ENCODE results near the gene EXD1.
"Not testable (repeated sequence)": the region's sequence is repeated elsewhere in the genome, so short reads cannot be mapped to it uniquely, and the experiment has no call there.

EXD1 gene

DNA sequence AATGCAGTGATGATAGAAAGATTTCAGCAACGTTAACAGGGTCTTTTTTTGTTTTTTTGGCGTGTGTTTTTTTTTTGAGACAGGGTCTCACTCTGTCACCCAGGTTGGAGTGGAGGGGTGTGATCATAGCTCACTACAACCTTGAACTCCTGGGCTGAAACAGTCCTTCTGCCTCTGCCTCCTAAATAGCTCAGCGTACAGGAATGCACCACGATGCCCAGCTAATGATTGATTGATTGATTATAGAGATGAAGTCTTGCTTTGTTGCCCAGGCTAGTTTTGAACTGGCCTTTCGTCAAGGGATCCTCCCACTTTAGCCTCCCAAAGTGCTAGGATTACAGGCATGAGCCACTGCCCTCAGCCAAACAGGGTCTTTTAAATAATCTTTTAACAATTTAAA lies 7.5 kb upstream of the EXD1 start:
- no peak overlapping the region for H2BK120ac ChIP-seq (ENCODE audit: low read depth, low read length)
- no peak overlapping the region for H3K23ac ChIP-seq (ENCODE audit: low read depth, low read length, poor library complexity)
- H3K4me3 ChIP-seq (ENCODE audit: low read length in 2 of 2), result no peak overlapping the region
- H2BK15ac ChIP-seq (ENCODE audit: low read length), result no peak overlapping the region
- no peak overlapping the region for H2AFZ ChIP-seq (ENCODE audit: low read length)
- no peaks in the 10 kb centered on the region for H3K27me3 ChIP-seq (ENCODE audit: control insufficient read depth in 3 of 3, insufficient read depth in 3 of 3, low read depth in 1 of 3, low read length in 3 of 3)
- no peaks in the 10 kb centered on the region for H3K4me1 ChIP-seq (ENCODE audit: control insufficient read depth in 2 of 2, insufficient read depth in 1 of 2, low read depth in 1 of 2, low read length in 2 of 2)
- H4K8ac ChIP-seq (ENCODE audit: low read depth, low read length), result no peak overlapping the region
- no peak overlapping the region for H2BK12ac ChIP-seq (ENCODE audit: low read length)
- no peaks in the 10 kb centered on the region for H3K79me1 ChIP-seq (ENCODE audit: low read depth, low read length)
- peaks cover 2 to 8% of the 10 kb centered on the region in 2 donors for H3K36me3 ChIP-seq (replicated peaks in 1 of 2; ENCODE audit: control insufficient read depth in 2 of 2, insufficient read depth in 2 of 2, low read length in 2 of 2)
- no peak overlapping the region for H3K4me2 ChIP-seq (ENCODE audit: insufficient read depth, low read length, poor library complexity, severe bottlenecking)
- no peak overlapping the region for H3K18ac ChIP-seq (ENCODE audit: low read length)
- H4K91ac ChIP-seq (ENCODE audit: low read depth, low read length, poor library complexity), result no peak overlapping the region
- H3K14ac ChIP-seq (ENCODE audit: low read length), result no peak overlapping the region
- H3K4ac ChIP-seq (ENCODE audit: low read length), result no peak overlapping the region
- no peak overlapping the region for H3K27ac ChIP-seq (replicated peaks; ENCODE audit: low read length)
- WGBS, 2 donors (ENCODE audit: extremely low coverage in 2 of 2, insufficient read length in 2 of 2, insufficient replicate concordance in 1 of 2), result no CpG with 5 or more reads among the region's 5 CpGs
- H3K9ac ChIP-seq (ENCODE audit: low read depth, low read length, poor library complexity), result no peak overlapping the region
- no peak overlapping the region for H2AK5ac ChIP-seq (ENCODE audit: low read depth, low read length)
- no peaks in the 10 kb centered on the region for H3K9me3 ChIP-seq (replicated peaks in 1 of 2; ENCODE audit: control insufficient read depth in 2 of 2, insufficient read depth in 1 of 2, low read depth in 1 of 2, low read length in 2 of 2)
- DNase-seq (ENCODE audit: low spot score), result no peak
- H2BK5ac ChIP-seq (ENCODE audit: low read length), result no peak overlapping the region

GRCh38 chr15:41235929-41236328 lies 5.4 kb upstream of the EXD1 start:
- no peak overlapping the region for H3K14ac ChIP-seq (ENCODE audit: low read length)
- H2BK15ac ChIP-seq (ENCODE audit: low read length), result no peak overlapping the region
- H2BK5ac ChIP-seq (ENCODE audit: low read length), result no peak overlapping the region
- DNase-seq (ENCODE audit: low spot score), result no peak
- H3K4me3 ChIP-seq (ENCODE audit: low read length in 2 of 2), result no peak overlapping the region
- no peak overlapping the region for H4K91ac ChIP-seq (ENCODE audit: low read depth, low read length, poor library complexity)
- H3K4me1 ChIP-seq (ENCODE audit: control insufficient read depth in 2 of 2, insufficient read depth in 1 of 2, low read depth in 1 of 2, low read length in 2 of 2), result no peaks in the 10 kb centered on the region
- H2AK5ac ChIP-seq (ENCODE audit: low read depth, low read length), result no peak overlapping the region
- H3K4me2 ChIP-seq (ENCODE audit: insufficient read depth, low read length, poor library complexity, severe bottlenecking), result no peak overlapping the region
- H2BK12ac ChIP-seq (ENCODE audit: low read length), result no peak overlapping the region
- H4K8ac ChIP-seq (ENCODE audit: low read depth, low read length), result no peak overlapping the region
- H2AFZ ChIP-seq (ENCODE audit: low read length), result no peak overlapping the region
- H3K36me3 ChIP-seq (replicated peaks in 1 of 2; ENCODE audit: control insufficient read depth in 2 of 2, insufficient read depth in 2 of 2, low read length in 2 of 2), result peaks cover 0 to 2% of the 10 kb centered on the region in 2 donors
- H3K27ac ChIP-seq (replicated peaks; ENCODE audit: low read length), result no peak overlapping the region
- H3K18ac ChIP-seq (ENCODE audit: low read length), result no peak overlapping the region
- no peaks in the 10 kb centered on the region for H3K27me3 ChIP-seq (ENCODE audit: control insufficient read depth in 3 of 3, insufficient read depth in 3 of 3, low read depth in 1 of 3, low read length in 3 of 3)
- no peak overlapping the region for H3K23ac ChIP-seq (ENCODE audit: low read depth, low read length, poor library complexity)
- H3K79me1 ChIP-seq (ENCODE audit: low read depth, low read length), result no peaks in the 10 kb centered on the region
- no peaks in the 10 kb centered on the region for H3K9me3 ChIP-seq (replicated peaks in 1 of 2; ENCODE audit: control insufficient read depth in 2 of 2, insufficient read depth in 1 of 2, low read depth in 1 of 2, low read length in 2 of 2)
- H3K9ac ChIP-seq (ENCODE audit: low read depth, low read length, poor library complexity), result no peak overlapping the region
- H3K4ac ChIP-seq (ENCODE audit: low read length), result no peak overlapping the region
- no peak overlapping the region for H2BK120ac ChIP-seq (ENCODE audit: low read depth, low read length)

GRCh38 chr15:41235228-41235627 lies 4.7 kb upstream of the EXD1 start:
- H3K9ac ChIP-seq (ENCODE audit: low read depth, low read length, poor library complexity); H3K79me1 ChIP-seq (ENCODE audit: low read depth, low read length); H3K4me1 ChIP-seq (ENCODE audit: control insufficient read depth in 2 of 2, insufficient read depth in 1 of 2, low read depth in 1 of 2, low read length in 2 of 2); H3K23ac ChIP-seq (ENCODE audit: low read depth, low read length, poor library complexity); H3K18ac ChIP-seq (ENCODE audit: low read length); H4K91ac ChIP-seq (ENCODE audit: low read depth, low read length, poor library complexity); H3K36me3 ChIP-seq (replicated peaks in 1 of 2; ENCODE audit: control insufficient read depth in 2 of 2, insufficient read depth in 2 of 2, low read length in 2 of 2); H3K4me2 ChIP-seq (ENCODE audit: insufficient read depth, low read length, poor library complexity, severe bottlenecking); H4K8ac ChIP-seq (ENCODE audit: low read depth, low read length); H3K14ac ChIP-seq (ENCODE audit: low read length); H2BK12ac ChIP-seq (ENCODE audit: low read length); H2BK15ac ChIP-seq (ENCODE audit: low read length); H2BK5ac ChIP-seq (ENCODE audit: low read length); H3K4ac ChIP-seq (ENCODE audit: low read length); H3K27me3 ChIP-seq (ENCODE audit: control insufficient read depth in 3 of 3, insufficient read depth in 3 of 3, low read depth in 1 of 3, low read length in 3 of 3); H2AFZ ChIP-seq (ENCODE audit: low read length); DNase-seq (ENCODE audit: low spot score); H2AK5ac ChIP-seq (ENCODE audit: low read depth, low read length); H3K4me3 ChIP-seq (ENCODE audit: low read length in 2 of 2); H3K27ac ChIP-seq (replicated peaks; ENCODE audit: low read length); H3K9me3 ChIP-seq (replicated peaks in 1 of 2; ENCODE audit: control insufficient read depth in 2 of 2, insufficient read depth in 1 of 2, low read depth in 1 of 2, low read length in 2 of 2); H2BK120ac ChIP-seq (ENCODE audit: low read depth, low read length): not testable (repeated sequence)
- WGBS, 2 donors (ENCODE audit: extremely low coverage in 2 of 2, insufficient read length in 2 of 2, insufficient replicate concordance in 1 of 2), result no CpG with 5 or more reads among the region's 5 CpGs

DNA sequence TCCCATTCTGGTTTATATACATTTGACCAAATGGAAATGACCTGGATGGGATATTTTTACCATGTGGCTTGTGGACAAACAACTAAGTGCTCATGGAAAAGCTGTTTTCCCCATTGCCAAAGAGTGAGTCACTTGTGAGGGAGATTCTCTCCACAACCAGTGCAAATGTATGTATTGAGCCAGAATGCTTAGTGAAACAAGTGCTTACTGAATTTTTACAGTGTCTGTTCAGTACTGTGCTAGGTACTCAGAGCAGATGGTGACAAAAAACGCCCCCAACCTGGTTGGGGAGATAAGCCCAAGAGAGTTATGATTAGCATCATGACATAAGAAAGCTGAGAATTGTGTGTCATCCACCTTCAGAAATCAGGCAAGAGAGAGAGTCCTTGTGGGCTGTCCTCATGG lies 2.8 kb upstream of the EXD1 start:
- Histone ChIP-seq H3K4me3 (ENCODE audit: low read length in 2 of 2) (no peak overlapping the region), H3K4me2 (ENCODE audit: insufficient read depth, low read length, poor library complexity, severe bottlenecking) (no peak overlapping the region), H3K27me3 (ENCODE audit: control insufficient read depth in 3 of 3, insufficient read depth in 3 of 3, low read depth in 1 of 3, low read length in 3 of 3) (peaks cover 0 to 4% (median 0%) of the 10 kb centered on the region in 3 experiments), H3K27ac (replicated peaks; ENCODE audit: low read length) (no peak overlapping the region), H2BK15ac (ENCODE audit: low read length) (no peak overlapping the region), H3K9ac (ENCODE audit: low read depth, low read length, poor library complexity) (no peak overlapping the region), H3K36me3 (replicated peaks in 1 of 2; ENCODE audit: control insufficient read depth in 2 of 2, insufficient read depth in 2 of 2, low read length in 2 of 2) (no peaks in the 10 kb centered on the region), H2BK120ac (ENCODE audit: low read depth, low read length) (no peak overlapping the region), H3K9me3 (replicated peaks in 1 of 2; ENCODE audit: control insufficient read depth in 2 of 2, insufficient read depth in 1 of 2, low read depth in 1 of 2, low read length in 2 of 2) (no peaks in the 10 kb centered on the region), H2AK5ac (ENCODE audit: low read depth, low read length) (no peak overlapping the region), H3K79me1 (ENCODE audit: low read depth, low read length) (no peaks in the 10 kb centered on the region), H3K18ac (ENCODE audit: low read length) (no peak overlapping the region), H3K4me1 (ENCODE audit: control insufficient read depth in 2 of 2, insufficient read depth in 1 of 2, low read depth in 1 of 2, low read length in 2 of 2) (no peaks in the 10 kb centered on the region), H2BK5ac (ENCODE audit: low read length) (no peak overlapping the region), H3K23ac (ENCODE audit: low read depth, low read length, poor library complexity) (no peak overlapping the region), H3K14ac (ENCODE audit: low read length) (no peak overlapping the region), H4K8ac (ENCODE audit: low read depth, low read length) (no peak overlapping the region), H3K4ac (ENCODE audit: low read length) (no peak overlapping the region), H2AFZ (ENCODE audit: low read length) (no peak overlapping the region), H2BK12ac (ENCODE audit: low read length) (no peak overlapping the region), H4K91ac (ENCODE audit: low read depth, low read length, poor library complexity) (no peak overlapping the region)
- no CpG with 5 or more reads among the region's 1 CpG for WGBS, 2 donors (ENCODE audit: extremely low coverage in 2 of 2, insufficient read length in 2 of 2, insufficient replicate concordance in 1 of 2)
- no peak for DNase-seq (ENCODE audit: low spot score)

All from neuronal stem cell (in vitro differentiated cells).